Testis (tissue), 2 donors: Measurements from ENCODE around the gene TEX54.

ENCODE experiments used
- POLR2A ChIP-seq: fragments of 450-650 bp; IDR thresholded peaks from one replicate; pipeline ENCODE4 v1.6.1; 2017; ENCODE audit warnings: antibody characterized with exemption, mild to moderate bottlenecking, moderate library complexity
- TF ChIP-seq, protein P1 (sequence below), 3 experiments: fragments of 450-650 bp in 2 of 3; fragments of 200-600 bp in 1 of 3; sonication (generic) in 1 of 3; IDR thresholded peaks; one replicate each; pipeline ENCODE4 v1.5.1; 2016 to 2019; ENCODE audit warnings: antibody characterized with exemption in 3 of 3, mild to moderate bottlenecking in 2 of 3, moderate library complexity in 1 of 3

DNA sequence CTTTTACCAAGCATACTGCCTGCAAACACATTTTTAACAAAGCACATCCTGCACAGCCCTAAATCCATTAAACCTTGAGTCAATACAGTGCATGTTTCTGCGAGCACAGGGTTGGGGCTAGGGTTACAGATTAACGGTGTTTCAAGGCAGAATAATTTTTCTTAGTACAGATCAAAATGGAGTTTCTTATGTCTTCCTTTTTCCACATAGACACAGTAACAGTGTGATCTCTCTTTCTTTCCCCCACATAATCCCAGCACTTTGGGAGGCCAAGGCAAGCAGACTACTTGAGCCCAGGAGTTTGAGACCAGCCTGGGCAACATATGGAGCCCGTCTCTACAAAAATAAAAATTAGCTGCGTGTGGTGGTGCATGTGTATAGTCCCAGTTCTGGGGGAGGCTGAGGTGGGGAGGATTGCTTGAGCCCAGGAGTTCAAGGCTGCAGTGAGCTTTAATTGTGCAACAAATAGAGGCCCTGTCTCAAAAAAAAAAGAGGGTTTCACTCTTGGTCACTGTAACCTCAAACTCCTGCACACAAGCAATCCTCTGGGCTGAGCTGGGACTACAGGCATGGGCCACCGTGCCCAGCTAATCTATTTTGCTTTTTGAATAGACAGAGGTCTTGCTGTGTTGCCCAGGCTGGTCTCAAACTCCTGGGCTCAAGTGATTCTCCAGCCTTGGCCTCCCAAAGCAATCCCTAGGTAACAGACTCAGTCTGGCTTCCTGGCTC is 28.4 kb upstream of the TEX54 start:
- TF ChIP-seq, protein P1, sequence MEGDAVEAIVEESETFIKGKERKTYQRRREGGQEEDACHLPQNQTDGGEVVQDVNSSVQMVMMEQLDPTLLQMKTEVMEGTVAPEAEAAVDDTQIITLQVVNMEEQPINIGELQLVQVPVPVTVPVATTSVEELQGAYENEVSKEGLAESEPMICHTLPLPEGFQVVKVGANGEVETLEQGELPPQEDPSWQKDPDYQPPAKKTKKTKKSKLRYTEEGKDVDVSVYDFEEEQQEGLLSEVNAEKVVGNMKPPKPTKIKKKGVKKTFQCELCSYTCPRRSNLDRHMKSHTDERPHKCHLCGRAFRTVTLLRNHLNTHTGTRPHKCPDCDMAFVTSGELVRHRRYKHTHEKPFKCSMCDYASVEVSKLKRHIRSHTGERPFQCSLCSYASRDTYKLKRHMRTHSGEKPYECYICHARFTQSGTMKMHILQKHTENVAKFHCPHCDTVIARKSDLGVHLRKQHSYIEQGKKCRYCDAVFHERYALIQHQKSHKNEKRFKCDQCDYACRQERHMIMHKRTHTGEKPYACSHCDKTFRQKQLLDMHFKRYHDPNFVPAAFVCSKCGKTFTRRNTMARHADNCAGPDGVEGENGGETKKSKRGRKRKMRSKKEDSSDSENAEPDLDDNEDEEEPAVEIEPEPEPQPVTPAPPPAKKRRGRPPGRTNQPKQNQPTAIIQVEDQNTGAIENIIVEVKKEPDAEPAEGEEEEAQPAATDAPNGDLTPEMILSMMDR (IDR thresholded peaks at IDR 0.05) = no peak
- TF ChIP-seq POLR2A = no peak
